Stimulated activated CD8-positive, alpha-beta memory T cell treated with anti-CD3 and anti-CD28 coated beads, Interleukin-15, amount 100 ng/mL, for 48 hours (primary cell): ENCODE results near the gene CHRM1.
A peak's percentile ranks its signal among the peaks of the same experiment; 100 is the strongest.

Experiments used
- DNase-seq, 2 donors: peaks; one replicate each; pipeline ENCODE4 v3.0.0-alpha.2; 2020; ENCODE audit warnings: low read depth in 2 of 2

The CHRM1 gene

GRCh38 chr11:62925745-62926679, 4.8 kb upstream of the CHRM1 start:
- no peak for DNase-seq

- no peak for DNase-seq
Measured at GRCh38 chr11:62925308-62925707, 4.1 kb upstream of the CHRM1 start.

GRCh38 chr11:62923601-62924411, 2.6 kb upstream of the CHRM1 start:
- no peak for DNase-seq

- DNase-seq, result peak; percentile 32 to 34
Measured at GRCh38 chr11:62922653-62923431, 1.7 kb upstream of the CHRM1 start.

GRCh38 chr11:62922189-62922589, 1.0 kb upstream of the CHRM1 start:
- DNase-seq, result no peak

GRCh38 chr11:62921573-62922188, 518 bp upstream of the CHRM1 start:
- no peak for DNase-seq

GRCh38 chr11:62919898-62920640, 1.1 kb downstream of the CHRM1 start:
- no peak for DNase-seq

- DNase-seq, result no peak
Measured at GRCh38 chr11:62919476-62919875, 1.7 kb downstream of the CHRM1 start.

GRCh38 chr11:62918531-62918930, 2.6 kb downstream of the CHRM1 start:
- DNase-seq, result no peak

- no peak for DNase-seq
Measured at GRCh38 chr11:62917906-62918502, 3.2 kb downstream of the CHRM1 start.

- DNase-seq, result no peak
Measured at GRCh38 chr11:62914416-62914815, 6.7 kb downstream of the CHRM1 start.

- DNase-seq, result no peak
Measured at GRCh38 chr11:62912268-62912667, 8.9 kb downstream of the CHRM1 start.

- no peak for DNase-seq
Measured at GRCh38 chr11:62911137-62912130, 9.7 kb downstream of the CHRM1 start.

- DNase-seq, result no peak
Measured at GRCh38 chr11:62910141-62910882, 10.9 kb downstream of the CHRM1 start.

- no peak for DNase-seq
Measured at GRCh38 chr11:62909107-62909894, 11.9 kb downstream of the CHRM1 start.

GRCh38 chr11:62908468-62909072, 12.6 kb downstream of the CHRM1 start:
- no peak for DNase-seq

GRCh38 chr11:62905927-62906531, 15.1 kb downstream of the CHRM1 start:
- DNase-seq, result peak; percentile 41 to 54
